HepG2 (cell line): ENCODE data around the gene SPDYE5. TPM values are rescaled to one million over a fixed set of nuclear protein-coding genes. Genes with fewer than 3 reads are reported as not detected.
"Not testable (repeated sequence)": the region's sequence is repeated elsewhere in the genome, so short reads cannot be mapped to it uniquely, and the experiment has no call there.

ENCODE experiments used
- ATAC-seq: fragments of 200-7000 bp; cut with Tn5 transposase; 3 replicates; pipeline ENCODE4 v1.9.1; 2020; ENCODE audit warnings: mild to moderate bottlenecking, moderate library complexity
- Bru-seq: library from RNA; stranded (reverse); fragments of 400-500 nt; gene quantifications from one replicate; lab custom pipeline; 2021; lab: Mats Ljungman, UMichigan
- BruChase-seq, 2 experiments: library from RNA; stranded (reverse); fragments of 400-500 nt; gene quantifications; one replicate each; lab custom pipeline; 2021; lab: Mats Ljungman, UMichigan
- BruUV-seq: library from RNA; stranded (reverse); fragments of 400-500 nt; replicated peaks from 2 replicates; lab custom pipeline; 2021; lab: Mats Ljungman, UMichigan
- CTCF ChIA-PET: fragments of 300-600 bp; formaldehyde crosslinking; extraction: SDS; loops from one replicate; lab custom pipeline; 2021; ENCODE audit warnings: low total read pairs, inconsistent platforms, low intra/inter-chr PET ratio; lab: Yijun Ruan, JAX
- POLR2A ChIA-PET: fragments of 350-600 bp; sonication (Branson Sonifier 250); formaldehyde crosslinking; loops from one replicate; lab custom pipeline; 2020; ENCODE audit warnings: antibody characterized with exemption, inconsistent platforms; lab: Yijun Ruan, JAX
- DNase-seq: peaks from one replicate; pipeline ENCODE4 v3.0.0-alpha.2; 2015; ENCODE audit warnings: low spot score
- FAIRE-seq: peaks from 3 replicates; lab custom pipeline; 2011; peaks lifted over from hg19 to GRCh38; lab: Jason Lieb, UNC
- H2AFZ ChIP-seq: one replicate; pipeline ENCODE4 v1.6.1; 2011; ENCODE audit warnings: low read length, inconsistent platforms
- H3K27ac ChIP-seq: fragments of 300-600 bp; 3 replicates; pipeline ENCODE4 v1.8.0; 2011; ENCODE audit warnings: mixed run types, mild to moderate bottlenecking, mixed read lengths, low read length, inconsistent platforms; ENCODE audit not compliant: insufficient read depth; ENCODE audit errors: extremely low read length
- H3K27me3 ChIP-seq, 2 experiments: fragments of 200-600 bp in 1 of 2; 2 replicates in 1 of 2; 3 replicates in 1 of 2; pipeline versions ENCODE4 v1.6.0 to v1.8.0; 2011; ENCODE audit warnings: low read length in 2 of 2, mild to moderate bottlenecking in 2 of 2, moderate library complexity in 2 of 2, inconsistent platforms in 1 of 2; ENCODE audit not compliant: insufficient read depth in 2 of 2, control insufficient read depth in 1 of 2
- H3K36me3 ChIP-seq, 2 experiments: fragments of 200-600 bp in 1 of 2; replicated peaks in 1 of 2; 2 replicates in 1 of 2; 3 replicates in 1 of 2; pipeline versions ENCODE4 v1.5.1 to v1.8.0; 2011; ENCODE audit warnings: low read length in 2 of 2, inconsistent platforms in 1 of 2; ENCODE audit not compliant: insufficient read depth in 2 of 2, control insufficient read depth in 1 of 2
- H3K4me1 ChIP-seq: 2 replicates; pipeline ENCODE4 v1.5.1; 2012; ENCODE audit warnings: low read length, inconsistent platforms; ENCODE audit not compliant: insufficient read depth
- H3K4me2 ChIP-seq: 2 replicates; pipeline ENCODE4 v1.6.0; 2011; ENCODE audit warnings: low read depth, low read length, inconsistent platforms
- H3K4me3 ChIP-seq, 3 experiments: fragments of 200-600 bp in 1 of 3; sonication (generic), shearing (Covaris generic) in 1 of 3; replicated peaks in 1 of 3; 2 replicates each; pipeline ENCODE4 v1.5.1; 2011 to 2016; ENCODE audit warnings: low read length in 3 of 3, inconsistent platforms in 2 of 3, low read depth in 2 of 3, mild to moderate bottlenecking in 2 of 3, control low read depth in 1 of 3, mixed read lengths in 1 of 3; ENCODE audit not compliant: insufficient read depth in 1 of 3
- H3K79me2 ChIP-seq: one replicate; pipeline ENCODE4 v1.6.1; 2011; ENCODE audit warnings: low read length, inconsistent platforms; ENCODE audit not compliant: insufficient read depth
- H3K9ac ChIP-seq: 2 replicates; pipeline ENCODE4 v1.6.0; 2011; ENCODE audit warnings: mild to moderate bottlenecking, low read depth, low read length, inconsistent platforms; ENCODE audit not compliant: insufficient read depth
- H3K9me3 ChIP-seq: 2 replicates; pipeline ENCODE4 v1.5.1; 2012; ENCODE audit warnings: mild to moderate bottlenecking, low read length
- H4K20me1 ChIP-seq: 2 replicates; pipeline ENCODE4 v1.6.0; 2011; ENCODE audit warnings: inconsistent platforms, mild to moderate bottlenecking, low read length, moderate library complexity; ENCODE audit not compliant: insufficient read depth
- KAT8 ChIP-seq: IDR thresholded peaks from 2 replicates; pipeline ENCODE4 v1.6.1; 2016; ENCODE audit warnings: missing genetic modification reagents, missing compliant biosample characterization
- KDM2A ChIP-seq: sonication (generic); formaldehyde crosslinking; IDR thresholded peaks from 2 replicates; pipeline ENCODE4 v1.4.0; 2020; ENCODE audit warnings: low read depth, missing genetic modification reagents, borderline replicate concordance
- PHF8 ChIP-seq: sonication (generic); formaldehyde crosslinking; IDR thresholded peaks from 2 replicates; pipeline ENCODE4 v1.5.0; 2020; ENCODE audit warnings: missing genetic modification reagents
- RAD21 ChIP-seq: fragments of 450-650 bp; formaldehyde crosslinking; IDR thresholded peaks from 2 replicates; pipeline ENCODE4 v1.5.0; 2020; ENCODE audit warnings: mild to moderate bottlenecking
- SAP130 ChIP-seq: IDR thresholded peaks from 2 replicates; pipeline ENCODE4 v1.6.1; 2016; ENCODE audit warnings: low read depth
- TAF1 ChIP-seq: sonication (generic); formaldehyde crosslinking; IDR thresholded peaks from 2 replicates; pipeline ENCODE4 v1.4.0; 2020; ENCODE audit warnings: missing genetic modification reagents
- TFAP4 ChIP-seq: sonication (generic); IDR thresholded peaks from 2 replicates; pipeline ENCODE4 v1.6.1; 2016; ENCODE audit warnings: low read depth, borderline replicate concordance
- UBTF ChIP-seq: sonication (generic); formaldehyde crosslinking; IDR thresholded peaks from 2 replicates; pipeline ENCODE4 v1.4.0; 2020; ENCODE audit warnings: mild to moderate bottlenecking, missing genetic modification reagents
- ZNF143 ChIP-seq: sonication (generic); formaldehyde crosslinking; IDR thresholded peaks from 2 replicates; pipeline ENCODE4 v1.4.0; 2020; ENCODE audit warnings: missing genetic modification reagents
- WGBS: methylation state at CpG from one replicate; pipeline ENCODE4 v1.1.6; 2017; ENCODE audit warnings: low lambda C conversion rate; 5-methylcytosine and 5-hydroxymethylcytosine counted together
- in situ Hi-C: cut with HindIII; loops from 2 replicates; pipeline ENCODE4 v1.10.0; 2017; ENCODE audit warnings: low pct_unique_long_range_greater_than_20kb; ENCODE audit not compliant: extremely low pct_ligation_motif_present
- intact Hi-C: fragments of 100-400 bp; cut with micrococcal nuclease; formaldehyde crosslinking; loops from one replicate; pipeline ENCODE4 v1.10.0; 2022; ENCODE audit not compliant: unreplicated experiment
- long read RNA-seq, 2 experiments: library from RNA in 1 of 2; library from polyadenylated mRNA in 1 of 2; stranded (forward) in 1 of 2; unstranded in 1 of 2; transcript quantifications; one replicate each; pipeline ENCODE4 v2.0.0, GENCODE V29; 2019 to 2022
- polyA minus RNA-seq, 3 experiments: library from RNA; depleted of rRNA, polyadenylated mRNA; stranded (reverse); fragments of >200 nt; gene quantifications; 2 replicates each; pipeline ENCODE4 v1.2.3, GENCODE V29; 2011; ENCODE audit warnings: low replicate concordance in 1 of 3
- polyA plus RNA-seq, 8 experiments: library from polyadenylated mRNA; depleted of rRNA in 3 of 8; stranded (reverse) in 7 of 8; unstranded in 1 of 8; fragments of >200 nt; fragmentation: Illumina TruSeq in 4 of 8; extraction: Trizol in 4 of 8; gene quantifications; 2 replicates each; pipeline versions ENCODE4 v1.2.1 to v1.2.3, GENCODE V29; 2011 to 2016; ENCODE audit warnings: low read depth in 4 of 8, missing spikeins in 1 of 8, mixed read lengths in 1 of 8; ENCODE audit not compliant: insufficient read depth in 1 of 8
- total RNA-seq, 5 experiments: library from RNA; depleted of rRNA; stranded (reverse); fragments of >200 nt; fragmentation: Illumina TruSeq; extraction: Trizol; gene quantifications; 2 replicates each; pipeline ENCODE4 v1.2.3, GENCODE V29; 2016; ENCODE audit warnings: low read depth in 1 of 5

The SPDYE5 gene
- total RNA-seq (2016; rRNA removed; fragmentation: Illumina TruSeq; extraction: Trizol) (not detected in 2 replicates), polyA plus RNA-seq (2011; rRNA removed) (not detected in 2 replicates), polyA minus RNA-seq (2011; rRNA and poly(A)+ RNA removed; ENCODE audit: low replicate concordance) (not detected in 2 replicates), Bru-seq, nascent RNA (not detected), BruChase-seq, experiment 1, labeled RNA remaining after a 6-hour chase (not detected), BruChase-seq, experiment 2, labeled RNA remaining after a 2-hour chase (not detected)
- not detected in 2 replicates for total RNA-seq (2016; cell fraction: cytosol; rRNA removed; fragmentation: Illumina TruSeq; extraction: Trizol; ENCODE audit: low read depth)
- total RNA-seq (2016; cell fraction: insoluble cytoplasmic fraction; rRNA removed; fragmentation: Illumina TruSeq; extraction: Trizol) = not detected in 2 replicates
- not detected in 2 replicates for total RNA-seq (2016; cell fraction: membrane; rRNA removed; fragmentation: Illumina TruSeq; extraction: Trizol)
- total RNA-seq (2016; cell fraction: nucleus; rRNA removed; fragmentation: Illumina TruSeq; extraction: Trizol) = not detected in 2 replicates
- polyA plus RNA-seq (2011; cell fraction: cytosol; rRNA removed) = not detected in 2 replicates
- polyA plus RNA-seq (2011; cell fraction: nucleus; rRNA removed) = not detected in 2 replicates
- 0.25 and 0.32 TPM in 2 replicates for polyA plus RNA-seq (2012)
- polyA plus RNA-seq (2016; cell fraction: cytosol; fragmentation: Illumina TruSeq; extraction: Trizol; ENCODE audit: low read depth) = not detected in 2 replicates
- polyA plus RNA-seq (2016; cell fraction: insoluble cytoplasmic fraction; fragmentation: Illumina TruSeq; extraction: Trizol; ENCODE audit: low read depth) = not detected in 2 replicates
- polyA plus RNA-seq (2016; cell fraction: membrane; fragmentation: Illumina TruSeq; extraction: Trizol; ENCODE audit: low read depth) = not detected in 2 replicates
- not detected in 2 replicates for polyA plus RNA-seq (2016; cell fraction: nucleus; fragmentation: Illumina TruSeq; extraction: Trizol; ENCODE audit: insufficient read depth, low read depth)
- not detected in 2 replicates for polyA minus RNA-seq (2011; cell fraction: cytosol; rRNA and poly(A)+ RNA removed)
- polyA minus RNA-seq (2011; cell fraction: nucleus; rRNA and poly(A)+ RNA removed) = not detected in 2 replicates
- long read RNA-seq, experiment 1, partial matches to known transcripts = 0 of 1 reads
- long read RNA-seq, experiment 1, other reads (novel, unspliced or antisense) = 1 of 1 reads
- long read RNA-seq, experiment 2 = 0 reads

- POLR2A ChIA-PET, in situ Hi-C loops, H3K4me3 ChIP-seq, CTCF ChIA-PET, H3K4me2 ChIP-seq, H3K27me3 ChIP-seq, H3K79me2 ChIP-seq, H3K9ac ChIP-seq, H2AFZ ChIP-seq, H3K4me1 ChIP-seq, H4K20me1 ChIP-seq, intact Hi-C loops, DNase-seq, H3K36me3 ChIP-seq, BruUV-seq, H3K27ac ChIP-seq, H3K9me3 ChIP-seq, FAIRE-seq, ATAC-seq: not testable (repeated sequence)
- 94% methylated on average over 6 of the region's 6 CpGs for WGBS
Observed at GRCh38 chr7:75492020-75492419, at the start of gene SPDYE5. SPDYE5 (plus strand) TSS chr7:75492320; CDS start chr7:75494048, 1,728 bp downstream.

- in situ Hi-C loops, POLR2A ChIA-PET, intact Hi-C loops, H2AFZ ChIP-seq, CTCF ChIA-PET, FAIRE-seq, H4K20me1 ChIP-seq, H3K9me3 ChIP-seq, H3K27me3 ChIP-seq, H3K79me2 ChIP-seq, H3K4me1 ChIP-seq, BruUV-seq: not testable (repeated sequence)
- Histone ChIP-seq H3K36me3 (peaks cover 4 to 20% of the 10 kb centered on the region in 2 experiments; a peak in 3 of 5 replicates), H3K27ac (peak overlapping the region; percentile 65), H3K4me3 (peak overlapping the region; percentile 42 to 61 (median 57); a peak in 5 of 6 replicates), H3K4me2 (peak overlapping the region; percentile 49; the same call in 1 of the 2 replicates), H3K9ac (peak overlapping the region; percentile 66)
- DNase-seq = peak; percentile 5
- peak; percentile 84 for ATAC-seq
- 0% methylated on average over 17 of the region's 76 CpGs for WGBS
- TF ChIP-seq KAT8 (peak; percentile 69), RAD21 (CRISPR knock-in tag) (peak; percentile 38; the same call in 1 of the 2 replicates), SAP130 (CRISPR knock-in tag) (peak; percentile 62), ZNF143 (peak; percentile 80), PHF8 (CRISPR knock-in tag) (peak; percentile 35; the same call in 1 of the 2 replicates), TAF1 (CRISPR knock-in tag) (peak; percentile 21; the same call in 1 of the 2 replicates), KDM2A (peak; percentile 73), TFAP4 (peak; percentile 49; the same call in 1 of the 2 replicates), UBTF (peak; percentile 36; the same call in 1 of the 2 replicates)
Observed at GRCh38 chr7:75442465-75443111, 49.5 kb upstream of the SPDYE5 start.
